Suppressor macrophage treated with lipopolysaccharide for 4 hours (primary cell): ENCODE data around the gene JUNB.
"Not testable (repeated sequence)": the region's sequence is repeated elsewhere in the genome, so short reads cannot be mapped to it uniquely, and the experiment has no call there.

Experiments used
- DNase-seq: peaks from one replicate; pipeline ENCODE4 v3.0.0-alpha.2; 2020

The JUNB gene

GRCh38 chr19:12789098-12789903, 2.0 kb upstream of the JUNB start:
- no peak for DNase-seq

DNA sequence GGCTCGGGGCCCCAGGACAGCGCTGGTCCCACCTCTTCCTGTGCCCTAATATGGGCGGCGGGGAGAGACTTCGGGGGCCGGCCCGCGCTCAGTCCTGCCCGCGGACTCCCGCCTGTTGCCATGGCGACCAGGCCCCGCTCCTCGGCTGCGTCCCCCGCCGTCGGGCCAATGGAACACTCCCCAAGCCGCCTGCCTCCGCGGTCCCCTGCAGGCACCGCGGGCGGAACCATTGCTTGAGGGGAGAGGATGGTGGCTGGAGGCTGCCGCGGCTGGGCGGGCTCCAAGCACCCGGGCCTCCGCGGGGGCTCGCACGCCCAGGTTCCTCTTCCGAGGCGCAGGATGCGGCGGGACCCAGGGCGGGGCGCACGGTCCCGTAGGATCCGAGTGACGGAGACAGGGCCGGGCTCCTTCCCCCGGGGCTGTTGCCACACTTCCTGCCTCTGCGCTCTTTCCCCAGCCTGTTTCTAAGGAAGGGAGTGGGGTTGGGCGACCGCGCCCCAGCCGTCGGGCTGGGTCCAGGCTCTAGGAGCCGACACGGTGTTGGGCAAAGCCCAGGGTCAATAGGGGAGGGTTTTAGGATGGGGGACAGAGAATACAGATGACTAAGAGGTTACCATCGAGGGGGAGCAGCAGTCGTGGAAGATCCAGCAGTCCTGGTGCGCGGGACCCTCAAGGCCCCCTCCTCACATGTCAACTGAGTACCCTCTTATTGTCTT, 1.2 kb upstream of the JUNB start:
- peak; percentile 99 for DNase-seq

GRCh38 chr19:12790628-12791344, 500 bp upstream of the JUNB start:
- DNase-seq, result peak; percentile 42

DNA sequence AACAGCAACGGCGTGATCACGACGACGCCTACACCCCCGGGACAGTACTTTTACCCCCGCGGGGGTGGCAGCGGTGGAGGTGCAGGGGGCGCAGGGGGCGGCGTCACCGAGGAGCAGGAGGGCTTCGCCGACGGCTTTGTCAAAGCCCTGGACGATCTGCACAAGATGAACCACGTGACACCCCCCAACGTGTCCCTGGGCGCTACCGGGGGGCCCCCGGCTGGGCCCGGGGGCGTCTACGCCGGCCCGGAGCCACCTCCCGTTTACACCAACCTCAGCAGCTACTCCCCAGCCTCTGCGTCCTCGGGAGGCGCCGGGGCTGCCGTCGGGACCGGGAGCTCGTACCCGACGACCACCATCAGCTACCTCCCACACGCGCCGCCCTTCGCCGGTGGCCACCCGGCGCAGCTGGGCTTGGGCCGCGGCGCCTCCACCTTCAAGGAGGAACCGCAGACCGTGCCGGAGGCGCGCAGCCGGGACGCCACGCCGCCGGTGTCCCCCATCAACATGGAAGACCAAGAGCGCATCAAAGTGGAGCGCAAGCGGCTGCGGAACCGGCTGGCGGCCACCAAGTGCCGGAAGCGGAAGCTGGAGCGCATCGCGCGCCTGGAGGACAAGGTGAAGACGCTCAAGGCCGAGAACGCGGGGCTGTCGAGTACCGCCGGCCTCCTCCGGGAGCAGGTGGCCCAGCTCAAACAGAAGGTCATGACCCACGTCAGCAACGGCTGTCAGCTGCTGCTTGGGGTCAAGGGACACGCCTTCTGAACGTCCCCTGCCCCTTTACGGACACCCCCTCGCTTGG, 966 bp downstream of the JUNB start:
- peak; percentile 80 for DNase-seq

DNA sequence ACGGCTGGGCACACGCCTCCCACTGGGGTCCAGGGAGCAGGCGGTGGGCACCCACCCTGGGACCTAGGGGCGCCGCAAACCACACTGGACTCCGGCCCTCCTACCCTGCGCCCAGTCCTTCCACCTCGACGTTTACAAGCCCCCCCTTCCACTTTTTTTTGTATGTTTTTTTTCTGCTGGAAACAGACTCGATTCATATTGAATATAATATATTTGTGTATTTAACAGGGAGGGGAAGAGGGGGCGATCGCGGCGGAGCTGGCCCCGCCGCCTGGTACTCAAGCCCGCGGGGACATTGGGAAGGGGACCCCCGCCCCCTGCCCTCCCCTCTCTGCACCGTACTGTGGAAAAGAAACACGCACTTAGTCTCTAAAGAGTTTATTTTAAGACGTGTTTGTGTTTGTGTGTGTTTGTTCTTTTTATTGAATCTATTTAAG, 1.6 kb downstream of the JUNB start:
- no peak for DNase-seq

GRCh38 chr19:12793290-12794195, 2.3 kb downstream of the JUNB start:
- peak; percentile 98 for DNase-seq

DNA sequence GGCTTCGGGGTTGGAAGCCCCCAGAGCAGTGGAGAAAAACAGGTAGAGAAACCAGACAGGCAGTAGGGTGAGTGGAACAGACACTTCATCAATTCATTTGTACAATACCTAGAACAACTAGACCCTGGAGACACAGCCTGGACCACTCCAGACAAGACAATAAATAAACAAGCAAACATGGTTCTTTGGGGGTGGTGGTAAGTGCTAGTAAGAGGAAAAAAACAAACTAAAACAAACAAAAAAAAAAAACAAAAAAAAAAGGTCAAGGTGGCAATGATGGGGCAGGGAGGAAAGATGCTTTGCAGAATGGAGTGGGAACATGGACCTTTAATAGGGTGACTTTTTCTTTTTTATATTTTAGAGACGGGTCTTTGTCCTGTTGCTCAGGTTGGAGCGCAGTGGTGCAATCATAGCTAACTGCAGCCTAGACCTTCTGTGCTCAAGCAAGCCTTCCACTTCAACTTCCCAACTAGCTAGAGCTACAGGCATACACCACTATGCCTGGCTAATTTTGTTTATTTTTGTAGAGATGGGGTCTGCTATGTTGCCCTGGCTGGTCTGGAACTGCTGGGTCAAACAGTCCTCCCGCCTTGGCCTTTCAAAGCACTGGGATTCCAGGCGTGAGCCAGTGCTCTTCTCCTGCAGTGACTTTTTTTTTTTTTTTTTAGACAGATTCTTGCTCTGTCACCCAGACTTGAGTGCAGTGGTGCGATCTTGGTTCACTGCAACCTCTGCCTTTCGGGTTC, 3.1 kb downstream of the JUNB start:
- peak; percentile 40 for DNase-seq

DNA sequence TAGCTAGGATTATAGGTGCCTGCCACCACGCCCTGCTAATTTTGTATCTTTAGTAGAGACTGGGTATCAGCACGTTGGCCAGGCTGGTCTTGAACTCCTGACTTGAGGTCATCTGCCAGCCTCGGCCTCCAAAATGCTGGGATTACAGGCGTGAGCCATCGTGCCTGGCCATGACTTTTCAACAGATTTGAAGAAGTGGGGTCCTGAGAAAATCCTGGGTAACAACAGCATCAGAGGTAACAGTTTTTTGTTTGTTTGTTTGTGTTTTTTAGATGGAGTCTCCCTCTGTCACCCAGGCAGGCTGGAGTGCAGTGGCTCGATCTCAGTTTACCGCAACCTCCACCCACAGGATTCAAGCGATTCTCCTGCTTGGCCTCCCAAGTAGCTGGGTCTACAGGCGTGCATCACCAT, 3.7 kb downstream of the JUNB start:
- peak; percentile 30 for DNase-seq

DNA sequence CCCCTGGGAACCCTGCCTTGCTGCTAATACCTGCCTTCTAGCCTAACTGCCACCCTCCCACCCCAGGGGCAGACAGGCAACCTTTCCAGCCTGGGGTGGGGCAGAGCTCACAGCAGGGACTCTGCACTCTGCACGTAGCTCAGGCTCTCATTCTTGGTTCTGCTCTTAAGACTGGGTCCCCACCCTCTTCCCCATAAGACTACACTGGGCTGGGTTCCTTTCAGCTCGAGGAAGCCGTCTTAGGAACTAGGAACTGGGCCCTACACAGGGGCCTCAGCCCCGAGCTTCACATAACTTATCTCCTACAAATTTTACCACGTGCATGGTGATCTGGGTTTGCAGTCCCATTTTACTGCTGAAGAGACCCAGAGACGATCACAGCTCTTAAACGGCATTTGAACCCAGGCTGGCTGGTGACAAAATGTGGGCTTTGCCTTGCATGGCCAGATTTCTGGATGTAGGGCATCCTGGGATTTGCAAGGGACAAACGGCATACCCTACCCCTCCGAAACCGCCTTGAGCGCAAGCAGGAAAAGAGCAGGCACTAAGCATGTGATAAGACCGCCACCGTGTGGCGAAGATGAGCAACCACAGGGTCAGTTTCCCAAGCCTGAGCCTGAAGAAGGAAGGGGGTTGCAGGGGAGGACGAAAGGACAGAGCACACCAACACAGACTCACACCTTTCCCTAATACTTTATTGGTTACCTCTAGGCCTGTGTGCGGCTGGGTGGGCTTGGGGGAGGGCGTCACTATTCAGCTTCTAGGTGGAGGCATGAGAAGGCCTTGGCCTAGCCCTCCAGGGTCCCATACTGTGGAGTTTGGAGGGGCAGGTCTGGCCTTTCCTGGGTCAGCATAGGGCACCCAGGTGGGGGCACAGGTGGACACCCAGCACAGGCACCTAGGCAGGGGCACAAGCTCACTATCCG, 5.1 kb downstream of the JUNB start:
- DNase-seq, result peak; percentile 86

DNA sequence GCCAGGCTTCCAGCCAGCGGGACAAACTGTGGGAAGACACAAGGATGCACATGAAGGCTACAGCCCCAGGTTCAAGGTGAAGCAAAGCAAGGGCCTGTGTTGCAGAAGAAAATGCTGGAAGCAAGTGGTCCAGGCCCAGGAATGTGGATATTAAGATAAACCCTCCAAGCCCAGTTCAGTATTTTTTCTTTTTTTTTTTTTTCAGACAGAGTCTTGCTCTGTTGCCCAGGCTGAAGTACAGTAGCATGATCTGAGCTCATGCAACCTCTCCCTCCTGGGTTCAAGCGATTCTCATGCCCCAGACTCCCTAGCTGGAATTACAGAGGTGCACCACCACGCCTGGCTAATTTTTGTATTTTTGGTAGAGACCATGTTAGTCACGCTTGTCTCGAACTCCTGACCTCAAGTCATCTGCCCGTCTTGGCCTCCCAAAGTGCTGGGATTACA, 5.9 kb downstream of the JUNB start:
- no peak for DNase-seq

GRCh38 chr19:12797607-12798006, 6.3 kb downstream of the JUNB start:
- DNase-seq, result not testable (repeated sequence)

- DNase-seq, result no peak
Observed at GRCh38 chr19:12799742-12800465, 8.6 kb downstream of the JUNB start.

DNA sequence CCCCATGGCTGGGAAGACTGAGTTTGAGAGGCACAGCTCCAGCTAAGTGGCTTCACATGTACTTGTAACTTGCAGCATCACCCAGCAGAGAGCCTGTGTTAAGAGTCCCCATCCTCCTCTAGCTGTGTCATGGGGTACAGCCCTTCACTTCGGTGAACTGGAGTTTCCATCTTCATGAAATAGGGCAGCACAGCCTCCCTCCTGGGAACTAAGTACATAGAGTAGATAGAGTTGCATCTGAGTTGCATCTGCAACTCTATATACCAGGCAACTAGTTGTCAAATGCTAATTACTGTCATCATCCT, 9.1 kb downstream of the JUNB start:
- DNase-seq, result no peak

DNA sequence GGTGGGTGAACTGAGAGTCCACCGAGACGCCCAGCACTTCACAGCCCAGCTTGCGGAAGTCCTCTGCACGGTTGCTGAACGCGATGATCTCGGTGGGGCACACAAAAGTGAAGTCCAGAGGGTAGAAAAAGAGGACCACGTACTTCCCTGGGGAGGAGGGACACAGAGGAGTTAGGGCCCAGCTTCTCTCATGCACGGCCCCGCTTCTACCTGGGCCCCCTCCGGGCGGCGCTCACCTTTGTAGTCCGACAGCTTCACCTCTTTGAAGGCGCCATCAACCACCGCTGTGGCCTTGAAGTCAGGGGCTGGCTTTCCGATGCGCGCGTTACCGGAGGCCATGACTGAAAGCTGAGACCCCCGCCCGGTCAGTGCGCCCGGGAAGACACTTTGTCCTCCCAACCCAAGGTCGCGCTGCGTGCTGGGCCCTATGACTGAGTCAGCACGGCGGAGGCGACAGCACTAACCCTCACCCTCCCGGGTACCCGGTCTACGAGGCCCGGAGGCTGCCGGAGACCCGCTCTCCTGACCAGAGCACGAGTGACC, 9.7 kb downstream of the JUNB start:
- DNase-seq, result no peak

- DNase-seq, result no peak
Observed at GRCh38 chr19:12801466-12802266, 10.4 kb downstream of the JUNB start, which contains the start of the genes PRDX2 and THSD8. PRDX2 (minus strand) TSS chr19:12801800; CDS start chr19:12801261, 539 bp downstream. THSD8 (plus strand) TSS chr19:12802069; CDS start chr19:12802072, 3 bp downstream.

GRCh38 chr19:12802267-12803106, 11.2 kb downstream of the JUNB start:
- no peak for DNase-seq

- no peak for DNase-seq
Observed at GRCh38 chr19:12804051-12804450, 12.8 kb downstream of the JUNB start.
